Trophoblast cell (in vitro differentiated cells and primary cell): Measurements from ENCODE around the gene ARHGAP10.

Experiments used
- DNase-seq, 2 donors: peaks; one replicate each; pipeline ENCODE4 v3.0.0-alpha.2; 2016
- H2AFZ ChIP-seq: 2 replicates; pipeline ENCODE4 v1.6.1; 2013; ENCODE audit warnings: low read length, moderate library complexity, mild to moderate bottlenecking; ENCODE audit not compliant: insufficient read depth, poor library complexity
- H2AK5ac ChIP-seq: 2 replicates; pipeline ENCODE4 v1.6.1; 2013; ENCODE audit warnings: mild to moderate bottlenecking, low read length
- H2BK120ac ChIP-seq: 2 replicates; pipeline ENCODE4 v1.6.1; 2013; ENCODE audit warnings: low read length, mild to moderate bottlenecking, moderate library complexity; ENCODE audit not compliant: insufficient read depth, poor library complexity
- H2BK12ac ChIP-seq: 2 replicates; pipeline ENCODE4 v1.6.1; 2013; ENCODE audit warnings: mild to moderate bottlenecking, low read length, moderate library complexity
- H2BK5ac ChIP-seq: 2 replicates; pipeline ENCODE4 v1.6.1; 2013; ENCODE audit warnings: low read length, low read depth, moderate library complexity, mild to moderate bottlenecking; ENCODE audit not compliant: poor library complexity
- H3K14ac ChIP-seq: 2 replicates; pipeline ENCODE4 v1.6.1; 2013; ENCODE audit warnings: mild to moderate bottlenecking, low read length
- H3K18ac ChIP-seq: 2 replicates; pipeline ENCODE4 v1.6.1; 2013; ENCODE audit warnings: mild to moderate bottlenecking, low read length
- H3K23ac ChIP-seq: 2 replicates; pipeline ENCODE4 v1.6.1; 2013; ENCODE audit warnings: low read length
- H3K27ac ChIP-seq: 2 replicates; pipeline ENCODE4 v1.5.1; 2013; ENCODE audit warnings: low read depth, mild to moderate bottlenecking, inconsistent platforms, low read length, moderate library complexity
- H3K27me3 ChIP-seq: 2 replicates; pipeline ENCODE4 v1.6.1; 2013; ENCODE audit warnings: inconsistent platforms, mild to moderate bottlenecking, low read length, moderate library complexity; ENCODE audit not compliant: insufficient read depth
- H3K36me3 ChIP-seq, 2 experiments: 1 replicate in 1 of 2; 2 replicates in 1 of 2; pipeline ENCODE4 v1.6.1; 2013; ENCODE audit warnings: low read length in 2 of 2, mild to moderate bottlenecking in 2 of 2, moderate library complexity in 1 of 2; ENCODE audit not compliant: insufficient read depth in 2 of 2, control insufficient read depth in 1 of 2
- H3K4ac ChIP-seq: 2 replicates; pipeline ENCODE4 v1.6.1; 2013; ENCODE audit warnings: low read depth, mild to moderate bottlenecking, low read length, moderate library complexity
- H3K4me1 ChIP-seq, 2 experiments: 1 replicate in 1 of 2; 2 replicates in 1 of 2; pipeline ENCODE4 v1.6.1; 2013; ENCODE audit warnings: low read length in 2 of 2, mild to moderate bottlenecking in 2 of 2, moderate library complexity in 1 of 2; ENCODE audit not compliant: insufficient read depth in 2 of 2, control insufficient read depth in 1 of 2
- H3K4me2 ChIP-seq: 2 replicates; pipeline ENCODE4 v1.6.1; 2013; ENCODE audit warnings: inconsistent platforms, mild to moderate bottlenecking, low read length, moderate library complexity
- H3K4me3 ChIP-seq: 2 replicates; pipeline ENCODE4 v1.5.1; 2013; ENCODE audit warnings: mild to moderate bottlenecking, low read depth, low read length, inconsistent platforms
- H3K79me1 ChIP-seq: one replicate; pipeline ENCODE4 v1.6.1; 2013; ENCODE audit warnings: low read length
- H3K79me2 ChIP-seq: 2 replicates; pipeline ENCODE4 v1.6.1; 2013; ENCODE audit warnings: low read length, mild to moderate bottlenecking; ENCODE audit not compliant: control insufficient read depth, insufficient read depth, poor library complexity
- H3K9ac ChIP-seq: 2 replicates; pipeline ENCODE4 v1.6.1; 2013; ENCODE audit warnings: mild to moderate bottlenecking, low read length
- H3K9me3 ChIP-seq: 2 replicates; pipeline ENCODE4 v1.6.1; 2013; ENCODE audit warnings: low read depth, mild to moderate bottlenecking, control low read depth, inconsistent platforms, low read length; ENCODE audit not compliant: insufficient read depth
- H4K12ac ChIP-seq: 2 replicates; pipeline ENCODE4 v1.6.1; 2013; ENCODE audit warnings: low read depth, mild to moderate bottlenecking, low read length, moderate library complexity
- H4K8ac ChIP-seq: 2 replicates; pipeline ENCODE4 v1.6.1; 2013; ENCODE audit warnings: low read depth, mild to moderate bottlenecking, low read length, moderate library complexity
- H4K91ac ChIP-seq: one replicate; pipeline ENCODE4 v1.6.1; 2013; ENCODE audit warnings: low read depth, mild to moderate bottlenecking, low read length, moderate library complexity
- WGBS: extraction: QIAGEN DNeasy Blood & Tissue Kit; methylation state at CpG from one replicate; pipeline ENCODE4 v1.1.7; 2013; ENCODE audit warnings: missing lambda C conversion rate; ENCODE audit not compliant: insufficient read length, insufficient coverage; ENCODE audit errors: extremely low coverage; 5-methylcytosine and 5-hydroxymethylcytosine counted together

Gene ARHGAP10

DNA sequence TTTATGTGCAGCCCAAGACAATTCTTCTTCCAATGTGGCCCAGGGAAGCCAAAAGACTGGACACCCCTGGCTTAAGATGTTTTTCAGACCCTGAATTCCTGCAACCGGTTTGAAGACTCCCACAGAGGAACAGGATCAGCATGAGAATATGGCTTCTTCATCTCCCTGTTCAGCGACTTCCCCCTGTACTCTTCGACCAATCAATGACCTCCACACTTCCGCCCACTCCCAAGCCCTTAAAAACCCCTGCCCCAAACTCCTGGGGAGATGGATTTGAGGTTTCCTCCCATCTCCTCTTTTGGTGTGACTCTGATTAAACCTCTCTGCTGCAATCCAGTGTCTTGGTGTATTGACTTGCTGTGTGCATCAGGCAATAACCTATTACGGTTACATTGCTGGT, 365.9 kb downstream of the ARHGAP10 start:
- Histone ChIP-seq H4K12ac (no peak overlapping the region), H3K4me1 (no peaks in the 10 kb centered on the region), H2BK12ac (no peak overlapping the region), H2AK5ac (no peak overlapping the region), H3K18ac (no peak overlapping the region), H3K4me2 (no peak overlapping the region), H3K9me3 (peaks cover 1% of the 10 kb centered on the region), H4K91ac (no peak overlapping the region), H3K27ac (no peak overlapping the region), H2BK120ac (no peak overlapping the region), H3K79me2 (no peaks in the 10 kb centered on the region), H3K36me3 (no peaks in the 10 kb centered on the region), H4K8ac (no peak overlapping the region), H3K4ac (no peak overlapping the region), H3K23ac (no peak overlapping the region), H3K79me1 (no peaks in the 10 kb centered on the region), H3K27me3 (no peaks in the 10 kb centered on the region), H3K9ac (no peak overlapping the region), H3K4me3 (no peak overlapping the region), H2AFZ (no peak overlapping the region), H3K14ac (no peak overlapping the region), H2BK5ac (no peak overlapping the region)
- no peak for DNase-seq
- no CpG with 5 or more reads among the region's 5 CpGs for WGBS

DNA sequence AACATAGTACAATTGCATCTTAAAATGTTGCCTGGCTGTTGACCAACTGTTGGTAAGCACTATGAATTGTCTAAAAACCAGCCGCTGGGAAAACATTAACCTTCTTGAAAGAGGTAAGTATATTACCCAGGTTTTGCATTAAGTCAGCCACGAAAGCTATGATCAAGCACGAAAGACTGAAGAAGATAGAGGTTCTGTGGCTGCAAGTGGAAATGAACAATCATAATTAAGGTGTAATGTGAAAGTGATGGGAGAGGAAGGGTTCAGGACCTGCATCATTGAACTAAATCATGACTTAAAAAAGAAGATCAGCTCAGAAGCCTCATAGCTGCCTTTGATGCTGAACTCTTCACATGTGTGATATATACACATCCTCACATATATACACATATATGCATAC, 369.3 kb downstream of the ARHGAP10 start:
- Histone ChIP-seq H2AFZ (no peak overlapping the region), H3K4me2 (no peak overlapping the region), H4K8ac (no peak overlapping the region), H3K27me3 (no peaks in the 10 kb centered on the region), H4K12ac (no peak overlapping the region), H2BK12ac (no peak overlapping the region), H2BK120ac (no peak overlapping the region), H3K4me1 (no peaks in the 10 kb centered on the region), H3K9me3 (no peaks in the 10 kb centered on the region), H3K79me2 (no peaks in the 10 kb centered on the region), H3K9ac (no peak overlapping the region), H2BK5ac (no peak overlapping the region), H3K27ac (no peak overlapping the region), H2AK5ac (no peak overlapping the region), H3K36me3 (no peaks in the 10 kb centered on the region), H3K14ac (no peak overlapping the region), H3K4ac (no peak overlapping the region), H4K91ac (no peak overlapping the region), H3K23ac (no peak overlapping the region), H3K79me1 (no peaks in the 10 kb centered on the region), H3K18ac (no peak overlapping the region), H3K4me3 (no peak overlapping the region)
- no CpG with 5 or more reads among the region's 3 CpGs for WGBS
- no peak for DNase-seq

DNA sequence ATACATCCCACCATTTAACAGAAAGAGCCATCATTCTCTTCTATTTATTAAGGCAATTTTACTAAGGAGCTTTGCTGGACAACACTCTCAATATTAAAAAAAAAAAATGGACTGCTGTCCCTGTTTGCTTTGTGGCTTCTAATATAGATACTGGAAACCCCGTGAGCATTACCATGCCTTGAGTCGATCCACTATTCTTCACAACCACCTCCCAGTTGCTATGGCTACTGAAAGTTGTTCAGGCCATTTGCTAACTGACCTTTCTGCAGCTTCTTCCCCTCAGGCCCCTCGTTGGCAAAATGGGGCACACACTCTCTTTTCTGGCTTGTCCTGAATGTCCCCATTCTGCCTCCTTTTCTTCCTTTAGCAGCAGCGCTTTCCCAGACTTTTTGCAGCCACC, 369.9 kb downstream of the ARHGAP10 start:
- Histone ChIP-seq H3K4me2 (no peak overlapping the region), H2BK5ac (no peak overlapping the region), H4K12ac (no peak overlapping the region), H3K18ac (no peak overlapping the region), H2AK5ac (no peak overlapping the region), H4K8ac (no peak overlapping the region), H3K9me3 (no peaks in the 10 kb centered on the region), H3K79me2 (no peaks in the 10 kb centered on the region), H3K4me3 (no peak overlapping the region), H3K27me3 (no peaks in the 10 kb centered on the region), H3K27ac (no peak overlapping the region), H3K4ac (no peak overlapping the region), H2BK120ac (no peak overlapping the region), H3K4me1 (no peaks in the 10 kb centered on the region), H2BK12ac (no peak overlapping the region), H2AFZ (no peak overlapping the region), H3K79me1 (no peaks in the 10 kb centered on the region), H3K36me3 (no peaks in the 10 kb centered on the region), H3K23ac (no peak overlapping the region), H3K14ac (no peak overlapping the region), H4K91ac (no peak overlapping the region), H3K9ac (no peak overlapping the region)
- no peak for DNase-seq
- no CpG with 5 or more reads among the region's 4 CpGs for WGBS

GRCh38 chr4:148103597-148104355, 371.9 kb downstream of the ARHGAP10 start:
- no peaks in the 10 kb centered on the region for H3K27me3 ChIP-seq
- H2BK12ac ChIP-seq, result no peak overlapping the region
- no peak overlapping the region for H3K4me3 ChIP-seq
- H3K4me2 ChIP-seq, result no peak overlapping the region
- no peak overlapping the region for H2AFZ ChIP-seq
- H2BK5ac ChIP-seq, result no peak overlapping the region
- H4K12ac ChIP-seq, result no peak overlapping the region
- no peak for DNase-seq
- no peak overlapping the region for H3K27ac ChIP-seq
- no peak overlapping the region for H3K9ac ChIP-seq
- no peak overlapping the region for H4K91ac ChIP-seq
- H3K79me1 ChIP-seq, result no peaks in the 10 kb centered on the region
- no peak overlapping the region for H2AK5ac ChIP-seq
- H3K4ac ChIP-seq, result no peak overlapping the region
- H3K9me3 ChIP-seq, result no peaks in the 10 kb centered on the region
- H3K36me3 ChIP-seq, result no peaks in the 10 kb centered on the region
- H3K14ac ChIP-seq, result no peak overlapping the region
- no peak overlapping the region for H3K23ac ChIP-seq
- H3K4me1 ChIP-seq, result no peaks in the 10 kb centered on the region
- H2BK120ac ChIP-seq, result no peak overlapping the region
- 100% methylated on average over 1 of the region's 7 CpGs for WGBS
- no peak overlapping the region for H4K8ac ChIP-seq
- no peaks in the 10 kb centered on the region for H3K79me2 ChIP-seq
- H3K18ac ChIP-seq, result no peak overlapping the region
